HG03039 (cell line): Measurements from ENCODE around the gene RCAN2.
A peak's percentile ranks its signal among the peaks of the same experiment; 100 is the strongest.

Experiments used
- ATAC-seq: cut with Tn5 transposase; IDR thresholded peaks from one replicate; pipeline ENCODE4 v1.9.1; 2021; ENCODE audit warnings: mild to moderate bottlenecking, moderate library complexity; ENCODE audit not compliant: unreplicated experiment

RCAN2 gene

GRCh38 chr6:46220352-46221221 lies 270.7 kb downstream of the RCAN2 start:
- peak; percentile 61 for ATAC-seq

- no peak for ATAC-seq
Measured at GRCh38 chr6:46219661-46220060, 271.6 kb downstream of the RCAN2 start.

GRCh38 chr6:46218457-46218856 lies 272.8 kb downstream of the RCAN2 start:
- no peak for ATAC-seq

GRCh38 chr6:46217671-46218131 lies 273.5 kb downstream of the RCAN2 start:
- peak; percentile 52 for ATAC-seq

- ATAC-seq, result no peak
Measured at GRCh38 chr6:46216879-46217278, 274.4 kb downstream of the RCAN2 start.

- ATAC-seq, result no peak
Measured at GRCh38 chr6:46215777-46216176, 275.5 kb downstream of the RCAN2 start.

- ATAC-seq, result no peak
Measured at GRCh38 chr6:46215213-46215612, 276.0 kb downstream of the RCAN2 start.

- no peak for ATAC-seq
Measured at GRCh38 chr6:46211917-46212316, 279.3 kb downstream of the RCAN2 start.

GRCh38 chr6:46210294-46210693 lies 281.0 kb downstream of the RCAN2 start:
- no peak for ATAC-seq

- ATAC-seq, result no peak
Measured at GRCh38 chr6:46208303-46208702, 282.9 kb downstream of the RCAN2 start.

- no peak for ATAC-seq
Measured at GRCh38 chr6:46207174-46207573, 284.1 kb downstream of the RCAN2 start.

GRCh38 chr6:46204880-46205650 lies 286.2 kb downstream of the RCAN2 start:
- ATAC-seq, result no peak

GRCh38 chr6:46203391-46204177 lies 287.7 kb downstream of the RCAN2 start:
- no peak for ATAC-seq

GRCh38 chr6:46201702-46202101 lies 289.5 kb downstream of the RCAN2 start:
- no peak for ATAC-seq

- no peak for ATAC-seq
Measured at GRCh38 chr6:46199387-46199786, 291.9 kb downstream of the RCAN2 start.

- no peak for ATAC-seq
Measured at GRCh38 chr6:46191961-46192360, 299.3 kb downstream of the RCAN2 start.

- no peak for ATAC-seq
Measured at GRCh38 chr6:46190889-46191288, 300.4 kb downstream of the RCAN2 start.

GRCh38 chr6:46189726-46190125 lies 301.5 kb downstream of the RCAN2 start:
- no peak for ATAC-seq

GRCh38 chr6:46186583-46186982 lies 304.7 kb downstream of the RCAN2 start:
- ATAC-seq, result no peak

GRCh38 chr6:46184114-46184513 lies 307.1 kb downstream of the RCAN2 start:
- no peak for ATAC-seq

GRCh38 chr6:46175976-46176375 lies 315.3 kb downstream of the RCAN2 start:
- no peak for ATAC-seq
